GM23338 (cell line): ENCODE results near the gene SH3PXD2B. TPM values are rescaled to one million over a fixed set of nuclear protein-coding genes. Genes with fewer than 3 reads are reported as not detected.
A peak's percentile ranks its signal among the peaks of the same experiment; 100 is the strongest.

ENCODE experiments used
- ATAC-seq: fragments of 200-7000 bp; cut with Tn5 transposase; 3 replicates; pipeline ENCODE4 v1.9.1; 2020
- DNase-seq: peaks from one replicate; pipeline ENCODE4 v3.0.0-alpha.2; 2015; ENCODE audit warnings: low spot score
- H2AFZ ChIP-seq: fragments of 200-600 bp; sonication (generic); 2 replicates; pipeline ENCODE4 v1.8.0; 2016; ENCODE audit warnings: antibody characterized with exemption, mild to moderate bottlenecking, moderate library complexity
- H3F3A ChIP-seq: fragments of 200-600 bp; sonication (generic); replicated peaks from 2 replicates; pipeline ENCODE4 v1.8.0; 2017; ENCODE audit warnings: antibody characterized with exemption, mixed run types, low read depth
- H3K27ac ChIP-seq: fragments of 200-600 bp; sonication (generic); 2 replicates; pipeline ENCODE4 v1.6.1; 2016; ENCODE audit warnings: low read depth
- H3K27me3 ChIP-seq: fragments of 200-600 bp; sonication (generic); 2 replicates; pipeline ENCODE4 v1.8.0; 2016; ENCODE audit warnings: mild to moderate bottlenecking, mixed run types, moderate library complexity; ENCODE audit not compliant: insufficient read depth
- H3K36me3 ChIP-seq: fragments of 200-600 bp; sonication (generic); 2 replicates; pipeline ENCODE4 v1.8.0; 2016; ENCODE audit warnings: mild to moderate bottlenecking; ENCODE audit not compliant: insufficient read depth
- H3K4me1 ChIP-seq: fragments of 200-600 bp; sonication (generic); 2 replicates; pipeline ENCODE4 v1.8.0; 2016; ENCODE audit warnings: mild to moderate bottlenecking, moderate library complexity; ENCODE audit not compliant: insufficient read depth
- H3K4me2 ChIP-seq: fragments of 200-600 bp; sonication (generic); 2 replicates; pipeline ENCODE4 v1.7.1; 2017; ENCODE audit warnings: mixed run types
- H3K4me3 ChIP-seq: fragments of 200-600 bp; sonication (generic); 2 replicates; pipeline ENCODE4 v1.6.1; 2016; ENCODE audit warnings: mixed run types
- H3K79me2 ChIP-seq: fragments of 200-600 bp; sonication (generic); replicated peaks from 2 replicates; pipeline ENCODE4 v1.8.0; 2017; ENCODE audit warnings: mild to moderate bottlenecking; ENCODE audit not compliant: insufficient read depth
- H3K9me2 ChIP-seq: fragments of 200-600 bp; sonication (generic); 2 replicates; pipeline ENCODE4 v1.8.0; 2017; ENCODE audit not compliant: insufficient read depth
- H4K20me1 ChIP-seq: fragments of 200-600 bp; sonication (generic); replicated peaks from 2 replicates; pipeline ENCODE4 v1.8.0; 2017; ENCODE audit warnings: mild to moderate bottlenecking; ENCODE audit not compliant: insufficient read depth
- H3K27ac Mint-ChIP-seq: 2 replicates; pipeline ENCODE4 v1.8.0; 2020; ENCODE audit warnings: inconsistent platforms, mild to moderate bottlenecking, moderate library complexity, mixed read lengths
- H3K27me3 Mint-ChIP-seq: 3 replicates; pipeline ENCODE4 v1.8.0; 2022; ENCODE audit warnings: low read depth, mild to moderate bottlenecking, moderate library complexity, mixed read lengths, inconsistent platforms; ENCODE audit not compliant: insufficient read depth, poor library complexity
- H3K36me3 Mint-ChIP-seq: 3 replicates; pipeline ENCODE4 v1.8.0; 2021; ENCODE audit warnings: low read depth, mild to moderate bottlenecking, inconsistent platforms, moderate library complexity, mixed read lengths
- H3K4me1 Mint-ChIP-seq: 3 replicates; pipeline ENCODE4 v1.8.0; 2020; ENCODE audit warnings: mild to moderate bottlenecking, inconsistent platforms, mixed read lengths
- H3K4me3 Mint-ChIP-seq: 3 replicates; pipeline ENCODE4 v1.8.0; 2021; ENCODE audit warnings: moderate library complexity, mild to moderate bottlenecking, inconsistent platforms, mixed read lengths
- H3K9me3 Mint-ChIP-seq: 3 replicates; pipeline ENCODE4 v1.8.0; 2020; ENCODE audit warnings: moderate library complexity, mild to moderate bottlenecking, inconsistent platforms, mixed read lengths
- CREB1 ChIP-seq: fragments of 250-450 bp; sonication (Bioruptor Pico); IDR thresholded peaks from 2 replicates; pipeline ENCODE4 v1.5.0; 2020; ENCODE audit warnings: low read depth, mild to moderate bottlenecking, moderate library complexity
- EZH2 ChIP-seq: fragments of 200-600 bp; sonication (generic); IDR thresholded peaks from one replicate; pipeline ENCODE4 v1.8.0; 2017; ENCODE audit warnings: antibody characterized with exemption, mild to moderate bottlenecking, low read depth; ENCODE audit not compliant: unreplicated experiment
- EZH2phosphoT487 ChIP-seq: fragments of 200-600 bp; sonication (generic); IDR thresholded peaks from one replicate; pipeline ENCODE4 v1.8.1; 2018; ENCODE audit warnings: antibody characterized with exemption; ENCODE audit not compliant: unreplicated experiment
- JUNB ChIP-seq: IDR thresholded peaks from one replicate; pipeline ENCODE4 v1.6.1; 2016; ENCODE audit warnings: antibody characterized with exemption; ENCODE audit not compliant: unreplicated experiment
- NANOG ChIP-seq: IDR thresholded peaks from 2 replicates; pipeline ENCODE4 v1.6.1; 2016; ENCODE audit warnings: antibody characterized with exemption, borderline replicate concordance
- POLR2AphosphoS5 ChIP-seq: IDR thresholded peaks from 2 replicates; pipeline ENCODE4 v1.6.1; 2016; ENCODE audit warnings: antibody characterized with exemption, low read depth
- ZNF114 ChIP-seq: fragments of 250-450 bp; sonication (Bioruptor Pico); IDR thresholded peaks from 2 replicates; pipeline ENCODE4 v1.5.0; 2020; ENCODE audit warnings: mild to moderate bottlenecking, moderate library complexity
- polyA plus RNA-seq: library from polyadenylated mRNA; unstranded; fragments of >200 nt; fragmentation: Nextera tagmentation; extraction: Ambion mirVana; gene quantifications from 2 replicates; pipeline ENCODE4 v1.2.1, GENCODE V29; 2016
- total RNA-seq: library from RNA; depleted of rRNA; stranded (reverse); fragments of >200 nt; shearing (Covaris generic); gene quantifications from 2 replicates; pipeline ENCODE4 v1.2.3, GENCODE V29; 2014
- TF ChIP-seq, protein P1 (sequence below): IDR thresholded peaks from 2 replicates; pipeline ENCODE4 v1.6.1; 2016; ENCODE audit warnings: antibody characterized with exemption
- TF ChIP-seq, protein P2 (sequence below): fragments of 250-450 bp; sonication (Bioruptor Pico); IDR thresholded peaks from 2 replicates; pipeline ENCODE4 v1.5.0; 2020; ENCODE audit warnings: mild to moderate bottlenecking, moderate library complexity
- TF ChIP-seq, protein P3 (sequence below): IDR thresholded peaks from one replicate; pipeline ENCODE4 v1.6.1; 2018; ENCODE audit warnings: antibody characterized with exemption; ENCODE audit not compliant: unreplicated experiment

The SH3PXD2B gene
- total and polyA plus RNA-seq, 2 experiments from 2014 or later: 40.2 to 52.5 TPM

- ATAC-seq (no peak), DNase-seq (no peak)
- peaks cover 3% of the 10 kb centered on the region for H3K27me3 Mint-ChIP-seq
- Histone ChIP-seq H3K36me3 (no peaks in the 10 kb centered on the region), H3K4me1 (no peaks in the 10 kb centered on the region), H3K9me2 (no peaks in the 10 kb centered on the region; the same call in 1 of the 2 replicates), H2AFZ (peak overlapping the region; percentile 97), H3K79me2 (no peaks in the 10 kb centered on the region), H3K4me3 (no peak overlapping the region), H3K4me2 (peak overlapping the region; percentile 53; the same call in 1 of the 2 replicates), H4K20me1 (no peaks in the 10 kb centered on the region; the same call in 1 of the 2 replicates), H3K27ac (no peak overlapping the region), H3K27me3 (no peaks in the 10 kb centered on the region), H3F3A (no peaks in the 10 kb centered on the region)
- H3K9me3 Mint-ChIP-seq: peaks cover 1% of the 10 kb centered on the region; the same call in 2 of the 3 replicates
- H3K4me3 Mint-ChIP-seq: no peak overlapping the region
- H3K36me3 Mint-ChIP-seq: no peaks in the 10 kb centered on the region
- H3K4me1 Mint-ChIP-seq: peaks cover 7% of the 10 kb centered on the region; the same call in 2 of the 3 replicates
- H3K27ac Mint-ChIP-seq: no peak overlapping the region
- no peak for TF ChIP-seq EZH2phosphoT487
- TF ChIP-seq, protein P1, sequence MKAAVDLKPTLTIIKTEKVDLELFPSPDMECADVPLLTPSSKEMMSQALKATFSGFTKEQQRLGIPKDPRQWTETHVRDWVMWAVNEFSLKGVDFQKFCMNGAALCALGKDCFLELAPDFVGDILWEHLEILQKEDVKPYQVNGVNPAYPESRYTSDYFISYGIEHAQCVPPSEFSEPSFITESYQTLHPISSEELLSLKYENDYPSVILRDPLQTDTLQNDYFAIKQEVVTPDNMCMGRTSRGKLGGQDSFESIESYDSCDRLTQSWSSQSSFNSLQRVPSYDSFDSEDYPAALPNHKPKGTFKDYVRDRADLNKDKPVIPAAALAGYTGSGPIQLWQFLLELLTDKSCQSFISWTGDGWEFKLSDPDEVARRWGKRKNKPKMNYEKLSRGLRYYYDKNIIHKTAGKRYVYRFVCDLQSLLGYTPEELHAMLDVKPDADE: no peak
- no peak for TF ChIP-seq CREB1 (CRISPR knock-in tag)
- TF ChIP-seq, protein P2, sequence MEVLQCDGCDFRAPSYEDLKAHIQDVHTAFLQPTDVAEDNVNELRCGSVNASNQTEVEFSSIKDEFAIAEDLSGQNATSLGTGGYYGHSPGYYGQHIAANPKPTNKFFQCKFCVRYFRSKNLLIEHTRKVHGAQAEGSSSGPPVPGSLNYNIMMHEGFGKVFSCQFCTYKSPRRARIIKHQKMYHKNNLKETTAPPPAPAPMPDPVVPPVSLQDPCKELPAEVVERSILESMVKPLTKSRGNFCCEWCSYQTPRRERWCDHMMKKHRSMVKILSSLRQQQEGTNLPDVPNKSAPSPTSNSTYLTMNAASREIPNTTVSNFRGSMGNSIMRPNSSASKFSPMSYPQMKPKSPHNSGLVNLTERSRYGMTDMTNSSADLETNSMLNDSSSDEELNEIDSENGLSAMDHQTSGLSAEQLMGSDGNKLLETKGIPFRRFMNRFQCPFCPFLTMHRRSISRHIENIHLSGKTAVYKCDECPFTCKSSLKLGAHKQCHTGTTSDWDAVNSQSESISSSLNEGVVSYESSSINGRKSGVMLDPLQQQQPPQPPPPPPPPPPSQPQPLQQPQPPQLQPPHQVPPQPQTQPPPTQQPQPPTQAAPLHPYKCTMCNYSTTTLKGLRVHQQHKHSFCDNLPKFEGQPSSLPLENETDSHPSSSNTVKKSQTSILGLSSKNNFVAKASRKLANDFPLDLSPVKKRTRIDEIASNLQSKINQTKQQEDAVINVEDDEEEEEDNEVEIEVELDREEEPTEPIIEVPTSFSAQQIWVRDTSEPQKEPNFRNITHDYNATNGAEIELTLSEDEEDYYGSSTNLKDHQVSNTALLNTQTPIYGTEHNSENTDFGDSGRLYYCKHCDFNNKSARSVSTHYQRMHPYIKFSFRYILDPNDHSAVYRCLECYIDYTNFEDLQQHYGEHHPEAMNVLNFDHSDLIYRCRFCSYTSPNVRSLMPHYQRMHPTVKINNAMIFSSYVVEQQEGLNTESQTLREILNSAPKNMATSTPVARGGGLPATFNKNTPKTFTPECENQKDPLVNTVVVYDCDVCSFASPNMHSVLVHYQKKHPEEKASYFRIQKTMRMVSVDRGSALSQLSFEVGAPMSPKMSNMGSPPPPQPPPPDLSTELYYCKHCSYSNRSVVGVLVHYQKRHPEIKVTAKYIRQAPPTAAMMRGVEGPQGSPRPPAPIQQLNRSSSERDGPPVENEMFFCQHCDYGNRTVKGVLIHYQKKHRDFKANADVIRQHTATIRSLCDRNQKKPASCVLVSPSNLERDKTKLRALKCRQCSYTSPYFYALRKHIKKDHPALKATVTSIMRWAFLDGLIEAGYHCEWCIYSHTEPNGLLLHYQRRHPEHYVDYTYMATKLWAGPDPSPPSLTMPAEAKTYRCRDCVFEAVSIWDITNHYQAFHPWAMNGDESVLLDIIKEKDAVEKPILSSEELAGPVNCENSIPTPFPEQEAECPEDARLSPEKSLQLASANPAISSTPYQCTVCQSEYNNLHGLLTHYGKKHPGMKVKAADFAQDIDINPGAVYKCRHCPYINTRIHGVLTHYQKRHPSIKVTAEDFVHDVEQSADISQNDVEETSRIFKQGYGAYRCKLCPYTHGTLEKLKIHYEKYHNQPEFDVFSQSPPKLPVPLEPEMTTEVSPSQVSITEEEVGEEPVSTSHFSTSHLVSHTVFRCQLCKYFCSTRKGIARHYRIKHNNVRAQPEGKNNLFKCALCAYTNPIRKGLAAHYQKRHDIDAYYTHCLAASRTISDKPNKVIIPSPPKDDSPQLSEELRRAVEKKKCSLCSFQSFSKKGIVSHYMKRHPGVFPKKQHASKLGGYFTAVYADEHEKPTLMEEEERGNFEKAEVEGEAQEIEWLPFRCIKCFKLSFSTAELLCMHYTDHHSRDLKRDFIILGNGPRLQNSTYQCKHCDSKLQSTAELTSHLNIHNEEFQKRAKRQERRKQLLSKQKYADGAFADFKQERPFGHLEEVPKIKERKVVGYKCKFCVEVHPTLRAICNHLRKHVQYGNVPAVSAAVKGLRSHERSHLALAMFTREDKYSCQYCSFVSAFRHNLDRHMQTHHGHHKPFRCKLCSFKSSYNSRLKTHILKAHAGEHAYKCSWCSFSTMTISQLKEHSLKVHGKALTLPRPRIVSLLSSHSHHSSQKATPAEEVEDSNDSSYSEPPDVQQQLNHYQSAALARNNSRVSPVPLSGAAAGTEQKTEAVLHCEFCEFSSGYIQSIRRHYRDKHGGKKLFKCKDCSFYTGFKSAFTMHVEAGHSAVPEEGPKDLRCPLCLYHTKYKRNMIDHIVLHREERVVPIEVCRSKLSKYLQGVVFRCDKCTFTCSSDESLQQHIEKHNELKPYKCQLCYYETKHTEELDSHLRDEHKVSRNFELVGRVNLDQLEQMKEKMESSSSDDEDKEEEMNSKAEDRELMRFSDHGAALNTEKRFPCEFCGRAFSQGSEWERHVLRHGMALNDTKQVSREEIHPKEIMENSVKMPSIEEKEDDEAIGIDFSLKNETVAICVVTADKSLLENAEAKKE (CRISPR knock-in tag): no peak
- TF ChIP-seq POLR2AphosphoS5: no peak
- no peak for TF ChIP-seq EZH2
- TF ChIP-seq, protein P3, sequence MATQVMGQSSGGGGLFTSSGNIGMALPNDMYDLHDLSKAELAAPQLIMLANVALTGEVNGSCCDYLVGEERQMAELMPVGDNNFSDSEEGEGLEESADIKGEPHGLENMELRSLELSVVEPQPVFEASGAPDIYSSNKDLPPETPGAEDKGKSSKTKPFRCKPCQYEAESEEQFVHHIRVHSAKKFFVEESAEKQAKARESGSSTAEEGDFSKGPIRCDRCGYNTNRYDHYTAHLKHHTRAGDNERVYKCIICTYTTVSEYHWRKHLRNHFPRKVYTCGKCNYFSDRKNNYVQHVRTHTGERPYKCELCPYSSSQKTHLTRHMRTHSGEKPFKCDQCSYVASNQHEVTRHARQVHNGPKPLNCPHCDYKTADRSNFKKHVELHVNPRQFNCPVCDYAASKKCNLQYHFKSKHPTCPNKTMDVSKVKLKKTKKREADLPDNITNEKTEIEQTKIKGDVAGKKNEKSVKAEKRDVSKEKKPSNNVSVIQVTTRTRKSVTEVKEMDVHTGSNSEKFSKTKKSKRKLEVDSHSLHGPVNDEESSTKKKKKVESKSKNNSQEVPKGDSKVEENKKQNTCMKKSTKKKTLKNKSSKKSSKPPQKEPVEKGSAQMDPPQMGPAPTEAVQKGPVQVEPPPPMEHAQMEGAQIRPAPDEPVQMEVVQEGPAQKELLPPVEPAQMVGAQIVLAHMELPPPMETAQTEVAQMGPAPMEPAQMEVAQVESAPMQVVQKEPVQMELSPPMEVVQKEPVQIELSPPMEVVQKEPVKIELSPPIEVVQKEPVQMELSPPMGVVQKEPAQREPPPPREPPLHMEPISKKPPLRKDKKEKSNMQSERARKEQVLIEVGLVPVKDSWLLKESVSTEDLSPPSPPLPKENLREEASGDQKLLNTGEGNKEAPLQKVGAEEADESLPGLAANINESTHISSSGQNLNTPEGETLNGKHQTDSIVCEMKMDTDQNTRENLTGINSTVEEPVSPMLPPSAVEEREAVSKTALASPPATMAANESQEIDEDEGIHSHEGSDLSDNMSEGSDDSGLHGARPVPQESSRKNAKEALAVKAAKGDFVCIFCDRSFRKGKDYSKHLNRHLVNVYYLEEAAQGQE: no peak
- TF ChIP-seq NANOG: no peak
- no peak for TF ChIP-seq ZNF114 (CRISPR knock-in tag)
- no peak for TF ChIP-seq JUNB
These were observed 25.4 kb upstream of the SH3PXD2B start for GRCh38 chr5:172479784-172480115.
